BLaER1 treated with 17β-estradiol and CSF1 and Interleukin-3, amounts not matched to agents 10 nM and 100 nM (cell line): ENCODE data around the gene CDC42SE2.
A peak's percentile ranks its signal among the peaks of the same experiment; 100 is the strongest.
"Not testable (repeated sequence)": the region's sequence is repeated elsewhere in the genome, so short reads cannot be mapped to it uniquely, and the experiment has no call there.

ENCODE experiments used
- H3K27ac ChIP-seq, 11 experiments: shearing (Covaris generic); formaldehyde crosslinking; 2 replicates each; pipeline ENCODE4 v1.8.1; 2022
- H3K27me3 ChIP-seq, 11 experiments: shearing (Covaris generic); formaldehyde crosslinking; 2 replicates each; pipeline ENCODE4 v1.8.1; 2022
- H3K36me3 ChIP-seq, 11 experiments: shearing (Covaris generic); formaldehyde crosslinking; 2 replicates each; pipeline ENCODE4 v1.8.1; 2022
- H3K4me1 ChIP-seq, 10 experiments: shearing (Covaris generic); formaldehyde crosslinking; 2 replicates each; pipeline ENCODE4 v1.8.1; 2022
- H3K4me2 ChIP-seq, 11 experiments: shearing (Covaris generic); formaldehyde crosslinking; 2 replicates each; pipeline ENCODE4 v1.8.1; 2022
- H3K4me3 ChIP-seq, 10 experiments: shearing (Covaris generic); formaldehyde crosslinking; 2 replicates each; pipeline ENCODE4 v1.8.1; 2022
- H3K9ac ChIP-seq, 11 experiments: shearing (Covaris generic); formaldehyde crosslinking; 2 replicates each; pipeline ENCODE4 v1.8.1; 2022
- H3K9me3 ChIP-seq, 11 experiments: shearing (Covaris generic); formaldehyde crosslinking; replicated peaks in 1 of 11; 2 replicates each; pipeline ENCODE4 v1.8.1; 2022
- H4K20me1 ChIP-seq, 11 experiments: shearing (Covaris generic); formaldehyde crosslinking; 2 replicates each; pipeline ENCODE4 v1.8.1; 2022
- Cebpa-rat ChIP-seq, 11 experiments: shearing (Covaris generic); IDR thresholded peaks; 2 replicates each; pipeline ENCODE4 v1.8.1; 2022

The CDC42SE2 gene

GRCh38 chr5:131303537-131303936 is 39.7 kb downstream of the CDC42SE2 start:
- H3K4me2 ChIP-seq: no peak overlapping the region
- peaks cover 0 to 77% (median 48%) of the 10 kb centered on the region in 11 experiments; a peak in 18 of 22 replicates for H4K20me1 ChIP-seq
- TF ChIP-seq Cebpa-rat (IDR thresholded peaks at IDR 0.05): no peak

GRCh38 chr5:131304414-131304813 is 40.6 kb downstream of the CDC42SE2 start:
- no peak overlapping the region for H3K4me2 ChIP-seq
- peaks cover 0 to 69% (median 42%) of the 10 kb centered on the region in 11 experiments; a peak in 18 of 22 replicates for H4K20me1 ChIP-seq
- peaks cover 11 to 67% (median 44%) of the 10 kb centered on the region in 11 experiments; a peak in 20 of 22 replicates for H3K36me3 ChIP-seq
- H3K9ac ChIP-seq: no peak overlapping the region
- no peaks in the 10 kb centered on the region for H3K27me3 ChIP-seq
- peaks cover 20 to 79% (median 64%) of the 10 kb centered on the region in 11 experiments for H3K9me3 ChIP-seq
- H3K27ac ChIP-seq: no peak overlapping the region
- H3K4me1 ChIP-seq: no peaks in the 10 kb centered on the region
- H3K4me3 ChIP-seq: no peak overlapping the region
- no peak for TF ChIP-seq Cebpa-rat (IDR thresholded peaks at IDR 0.05)

More at GRCh38 chr5:131303537-131303936, 39.7 kb downstream of the CDC42SE2 start:
- peaks cover 0 to 3% (median 0%) of the 10 kb centered on the region in 10 experiments; a peak in 5 of 20 replicates for H3K4me1 ChIP-seq
- no peak overlapping the region for H3K9ac ChIP-seq
- peaks cover 20 to 81% (median 71%) of the 10 kb centered on the region in 11 experiments for H3K9me3 ChIP-seq
- no peaks in the 10 kb centered on the region for H3K27me3 ChIP-seq
- H3K27ac ChIP-seq: no peak overlapping the region
- H3K4me3 ChIP-seq: no peak overlapping the region
- peaks cover 11 to 74% (median 48%) of the 10 kb centered on the region in 11 experiments; a peak in 20 of 22 replicates for H3K36me3 ChIP-seq

- no peak overlapping the region for H3K9ac ChIP-seq
- no peaks in the 10 kb centered on the region for H3K4me1 ChIP-seq
- H3K9me3 ChIP-seq: peaks cover 20 to 71% (median 56%) of the 10 kb centered on the region in 11 experiments
- H3K27me3 ChIP-seq: no peaks in the 10 kb centered on the region
- H3K4me2 ChIP-seq: no peak overlapping the region
- H3K36me3 ChIP-seq: peaks cover 11 to 63% (median 43%) of the 10 kb centered on the region in 11 experiments; a peak in 20 of 22 replicates
- TF ChIP-seq Cebpa-rat (IDR thresholded peaks at IDR 0.05): no peak
- H3K27ac ChIP-seq: no peak overlapping the region
- peaks cover 0 to 61% (median 38%) of the 10 kb centered on the region in 11 experiments; a peak in 18 of 22 replicates for H4K20me1 ChIP-seq
- no peak overlapping the region for H3K4me3 ChIP-seq
These were observed 41.4 kb downstream of the CDC42SE2 start for GRCh38 chr5:131305138-131305689.

- peaks cover 0 to 54% (median 36%) of the 10 kb centered on the region in 11 experiments; a peak in 18 of 22 replicates for H4K20me1 ChIP-seq
- no peak overlapping the region for H3K4me2 ChIP-seq
These were observed 42.1 kb downstream of the CDC42SE2 start for GRCh38 chr5:131305906-131306305.

GRCh38 chr5:131312235-131312772 is 48.5 kb downstream of the CDC42SE2 start:
- H3K27me3 ChIP-seq, H3K4me3 ChIP-seq, H3K27ac ChIP-seq, H3K9ac ChIP-seq, H3K4me1 ChIP-seq: not testable (repeated sequence)
- Histone ChIP-seq H3K36me3 (peaks cover 17 to 44% (median 30%) of the 10 kb centered on the region in 11 experiments), H4K20me1 (peaks cover 40 to 63% (median 54%) of the 10 kb centered on the region in 11 experiments; a peak in 21 of 22 replicates), H3K9me3 (peaks cover 0 to 55% (median 24%) of the 10 kb centered on the region in 11 experiments; a peak in 20 of 22 replicates), H3K4me2 (peak overlapping the region in 1 of 11 experiments; percentile 19; a peak in 2 of 22 replicates)

More at GRCh38 chr5:131305906-131306305, 42.1 kb downstream of the CDC42SE2 start:
- Histone ChIP-seq H3K27ac (no peak overlapping the region), H3K4me1 (no peaks in the 10 kb centered on the region), H3K36me3 (peaks cover 11 to 59% (median 43%) of the 10 kb centered on the region in 11 experiments; a peak in 20 of 22 replicates), H3K4me3 (no peak overlapping the region; a peak in 1 of 20 replicates), H3K27me3 (no peaks in the 10 kb centered on the region), H3K9ac (no peak overlapping the region), H3K9me3 (peaks cover 20 to 65% (median 52%) of the 10 kb centered on the region in 11 experiments)
- TF ChIP-seq Cebpa-rat (IDR thresholded peaks at IDR 0.05): no peak

- Histone ChIP-seq H3K27me3 (no peaks in the 10 kb centered on the region), H3K4me2 (no peak overlapping the region), H3K4me1 (peaks cover 0 to 13% (median 0%) of the 10 kb centered on the region in 10 experiments; a peak in 5 of 20 replicates), H3K9ac (no peak overlapping the region), H4K20me1 (peaks cover 42 to 99% (median 63%) of the 10 kb centered on the region in 11 experiments; a peak in 21 of 22 replicates), H3K9me3 (peaks cover 7 to 81% (median 57%) of the 10 kb centered on the region in 11 experiments; a peak in 21 of 22 replicates), H3K4me3 (no peak overlapping the region), H3K27ac (no peak overlapping the region), H3K36me3 (peaks cover 44 to 81% (median 67%) of the 10 kb centered on the region in 11 experiments)
- no peak for TF ChIP-seq Cebpa-rat (IDR thresholded peaks at IDR 0.05)
These were observed 52.2 kb downstream of the CDC42SE2 start for GRCh38 chr5:131316026-131316425.

GRCh38 chr5:131316822-131317221 is 53.0 kb downstream of the CDC42SE2 start:
- Histone ChIP-seq H3K27me3 (no peaks in the 10 kb centered on the region), H3K4me1 (peaks cover 0 to 16% (median 0%) of the 10 kb centered on the region in 10 experiments; a peak in 5 of 20 replicates), H3K9ac (no peak overlapping the region), H3K9me3 (peaks cover 7 to 89% (median 65%) of the 10 kb centered on the region in 11 experiments; a peak in 21 of 22 replicates), H4K20me1 (peaks cover 42 to 99% (median 64%) of the 10 kb centered on the region in 11 experiments; a peak in 21 of 22 replicates), H3K36me3 (peaks cover 51 to 89% (median 75%) of the 10 kb centered on the region in 11 experiments), H3K27ac (no peak overlapping the region), H3K4me3 (no peak overlapping the region), H3K4me2 (no peak overlapping the region)
- TF ChIP-seq Cebpa-rat (IDR thresholded peaks at IDR 0.05): no peak

GRCh38 chr5:131318455-131318854 is 54.6 kb downstream of the CDC42SE2 start:
- peaks cover 30 to 99% (median 61%) of the 10 kb centered on the region in 11 experiments; a peak in 21 of 22 replicates for H4K20me1 ChIP-seq
- H3K9me3 ChIP-seq: peaks cover 7 to 89% (median 68%) of the 10 kb centered on the region in 11 experiments; a peak in 21 of 22 replicates
- H3K9ac ChIP-seq: no peak overlapping the region
- no peak overlapping the region for H3K4me3 ChIP-seq
- no peak overlapping the region for H3K4me2 ChIP-seq
- peaks cover 62 to 100% (median 89%) of the 10 kb centered on the region in 11 experiments for H3K36me3 ChIP-seq
- H3K27ac ChIP-seq: no peak overlapping the region
- no peak for TF ChIP-seq Cebpa-rat (IDR thresholded peaks at IDR 0.05)
- H3K27me3 ChIP-seq: no peaks in the 10 kb centered on the region
- peaks cover 0 to 24% (median 0%) of the 10 kb centered on the region in 10 experiments; a peak in 4 of 20 replicates for H3K4me1 ChIP-seq

GRCh38 chr5:131321066-131321465 is 57.2 kb downstream of the CDC42SE2 start:
- Histone ChIP-seq H3K4me2 (0 out of 22 replicates have a peak overlapping the region, but pooled peaks of 1 of the 11 experiments have one; percentile 14), H4K20me1 (peaks cover 4 to 97% (median 46%) of the 10 kb centered on the region in 11 experiments; a peak in 17 of 22 replicates), H3K9ac (no peak overlapping the region), H3K27me3 (no peaks in the 10 kb centered on the region), H3K27ac (no peak overlapping the region), H3K4me1 (peaks cover 0 to 30% (median 0%) of the 10 kb centered on the region in 10 experiments; a peak in 4 of 20 replicates), H3K9me3 (peaks cover 7 to 87% (median 74%) of the 10 kb centered on the region in 11 experiments; a peak in 21 of 22 replicates), H3K36me3 (peaks cover 61 to 99% (median 89%) of the 10 kb centered on the region in 11 experiments), H3K4me3 (no peak overlapping the region)
- no peak for TF ChIP-seq Cebpa-rat (IDR thresholded peaks at IDR 0.05)
